H9 (cell line): Measurements from ENCODE around the gene TAF1C. TPM values are rescaled to one million over a fixed set of nuclear protein-coding genes. Genes with fewer than 3 reads are reported as not detected.

Source experiments
- DNase-seq: peaks from one replicate; pipeline ENCODE4 v3.0.0-alpha.2; 2017
- H2AFZ ChIP-seq: one replicate; pipeline ENCODE4 v1.6.1; 2013; ENCODE audit warnings: mild to moderate bottlenecking, low read length, control low read depth, moderate library complexity
- H2AK5ac ChIP-seq: 2 replicates; pipeline ENCODE4 v1.6.1; 2013; ENCODE audit warnings: low read length, control low read depth, mixed read lengths; ENCODE audit not compliant: insufficient read length
- H2BK120ac ChIP-seq: one replicate; pipeline ENCODE4 v1.6.1; 2013; ENCODE audit warnings: low read depth, mild to moderate bottlenecking, low read length, control low read depth, inconsistent platforms; ENCODE audit not compliant: poor library complexity, severe bottlenecking
- H2BK12ac ChIP-seq: 2 replicates; pipeline ENCODE4 v1.6.1; 2013; ENCODE audit warnings: low read length, control low read depth, mixed read lengths, low read depth; ENCODE audit not compliant: insufficient read length
- H2BK15ac ChIP-seq: 2 replicates; pipeline ENCODE4 v1.6.1; 2013; ENCODE audit warnings: low read depth, low read length, control low read depth
- H2BK20ac ChIP-seq: one replicate; pipeline ENCODE4 v1.6.1; 2013; ENCODE audit warnings: low read depth, mild to moderate bottlenecking, low read length, control low read depth, inconsistent platforms; ENCODE audit not compliant: poor library complexity, severe bottlenecking
- H2BK5ac ChIP-seq: 2 replicates; pipeline ENCODE4 v1.6.1; 2013; ENCODE audit warnings: low read length, control low read depth, mixed read lengths; ENCODE audit not compliant: insufficient read length
- H3K14ac ChIP-seq: 2 replicates; pipeline ENCODE4 v1.6.1; 2013; ENCODE audit warnings: low read length, control low read depth; ENCODE audit not compliant: insufficient read depth
- H3K18ac ChIP-seq: 2 replicates; pipeline ENCODE4 v1.6.1; 2013; ENCODE audit warnings: low read depth, mild to moderate bottlenecking, mixed read lengths, low read length, control low read depth; ENCODE audit not compliant: insufficient read length
- H3K23ac ChIP-seq: 2 replicates; pipeline ENCODE4 v1.6.1; 2013; ENCODE audit warnings: low read length, control low read depth, mixed read lengths, low read depth; ENCODE audit not compliant: insufficient read length
- H3K23me2 ChIP-seq: 2 replicates; pipeline ENCODE4 v1.6.1; 2013; ENCODE audit warnings: low read depth, mild to moderate bottlenecking, mixed read lengths, low read length, control low read depth; ENCODE audit not compliant: insufficient read length, poor library complexity, severe bottlenecking
- H3K27ac ChIP-seq: 2 replicates; pipeline ENCODE4 v1.5.1; 2013; ENCODE audit warnings: low read length, control low read depth, mixed read lengths, low read depth; ENCODE audit not compliant: insufficient read length
- H3K27me3 ChIP-seq: 2 replicates; pipeline ENCODE4 v1.6.1; 2013; ENCODE audit warnings: low read length, control low read depth, inconsistent platforms; ENCODE audit not compliant: insufficient read depth
- H3K4ac ChIP-seq: 2 replicates; pipeline ENCODE4 v1.6.1; 2013; ENCODE audit warnings: low read depth, mild to moderate bottlenecking, control low read depth, inconsistent platforms, low read length, moderate library complexity
- H3K4me1 ChIP-seq: 2 replicates; pipeline ENCODE4 v1.6.1; 2013; ENCODE audit warnings: low read length, control low read depth, inconsistent platforms; ENCODE audit not compliant: insufficient read depth
- H3K4me2 ChIP-seq: 2 replicates; pipeline ENCODE4 v1.6.1; 2013; ENCODE audit warnings: low read length, control low read depth, mixed read lengths; ENCODE audit not compliant: insufficient read length, insufficient read depth
- H3K56ac ChIP-seq: 2 replicates; pipeline ENCODE4 v1.6.1; 2013; ENCODE audit warnings: low read depth, mild to moderate bottlenecking, mixed read lengths, low read length, control low read depth; ENCODE audit not compliant: insufficient read length
- H3K79me1 ChIP-seq: 2 replicates; pipeline ENCODE4 v1.6.1; 2013; ENCODE audit warnings: low read depth, mild to moderate bottlenecking, moderate library complexity, low read length, control low read depth, inconsistent platforms; ENCODE audit not compliant: insufficient read depth, poor library complexity, severe bottlenecking
- H3K79me2 ChIP-seq: 2 replicates; pipeline ENCODE4 v1.6.1; 2013; ENCODE audit warnings: low read length, control low read depth, inconsistent platforms; ENCODE audit not compliant: insufficient read depth
- H3K9ac ChIP-seq: 2 replicates; pipeline ENCODE4 v1.6.1; 2013; ENCODE audit warnings: low read length, control low read depth, mixed read lengths; ENCODE audit not compliant: insufficient read length; ENCODE audit errors: extremely low read depth
- H3K9me3 ChIP-seq: one replicate; pipeline ENCODE4 v1.6.1; 2013; ENCODE audit warnings: low read depth, low read length, inconsistent platforms; ENCODE audit not compliant: control insufficient read depth
- H3T11ph ChIP-seq: one replicate; pipeline ENCODE4 v1.6.1; 2013; ENCODE audit warnings: mild to moderate bottlenecking, low read length, control low read depth, inconsistent platforms
- H4K20me1 ChIP-seq: one replicate; pipeline ENCODE4 v1.6.1; 2013; ENCODE audit not compliant: control insufficient read depth, insufficient read length, insufficient read depth
- H4K5ac ChIP-seq: 2 replicates; pipeline ENCODE4 v1.6.1; 2013; ENCODE audit warnings: low read depth, mild to moderate bottlenecking, mixed read lengths, low read length, control low read depth; ENCODE audit not compliant: insufficient read length
- H4K8ac ChIP-seq: replicated peaks from 2 replicates; pipeline ENCODE4 v1.6.1; 2013; ENCODE audit warnings: low read length, control low read depth, mixed read lengths, low read depth; ENCODE audit not compliant: insufficient read length
- H4K91ac ChIP-seq: 2 replicates; pipeline ENCODE4 v1.6.1; 2013; ENCODE audit warnings: low read depth, mild to moderate bottlenecking, moderate library complexity, mixed read lengths, low read length, control low read depth; ENCODE audit not compliant: insufficient read length
- H3K27ac Mint-ChIP-seq, 3 experiments: 2 replicates in 2 of 3; 3 replicates in 1 of 3; pipeline ENCODE4 v1.8.0; 2020 to 2021; ENCODE audit warnings: mixed read lengths in 3 of 3, mild to moderate bottlenecking in 1 of 3, moderate library complexity in 1 of 3
- H3K27me3 Mint-ChIP-seq: 2 replicates; pipeline ENCODE4 v1.8.0; 2021; ENCODE audit warnings: low read depth, mild to moderate bottlenecking, moderate library complexity, mixed read lengths
- H3K36me3 Mint-ChIP-seq, 3 experiments: 2 replicates in 2 of 3; 3 replicates in 1 of 3; pipeline ENCODE4 v1.8.0; 2020 to 2021; ENCODE audit warnings: low read depth in 3 of 3, mixed read lengths in 3 of 3; ENCODE audit not compliant: insufficient read depth in 1 of 3
- H3K4me1 Mint-ChIP-seq, 2 experiments: 2 replicates each; pipeline ENCODE4 v1.8.0; 2020; ENCODE audit warnings: mixed read lengths in 2 of 2
- H3K4me3 Mint-ChIP-seq, 2 experiments: 2 replicates in 1 of 2; 3 replicates in 1 of 2; pipeline ENCODE4 v1.8.0; 2020 to 2021; ENCODE audit warnings: mild to moderate bottlenecking in 2 of 2, mixed read lengths in 2 of 2, moderate library complexity in 1 of 2
- H3K9me3 Mint-ChIP-seq, 2 experiments: 2 replicates in 1 of 2; 3 replicates in 1 of 2; pipeline ENCODE4 v1.8.0; 2020; ENCODE audit warnings: mild to moderate bottlenecking in 2 of 2, mixed read lengths in 2 of 2, moderate library complexity in 1 of 2
- WGBS: extraction: QIAGEN DNeasy Blood & Tissue Kit; methylation state at CpG from one replicate; pipeline ENCODE4 v1.1.7; 2013; ENCODE audit warnings: missing lambda C conversion rate, low lambda C conversion rate, mixed read lengths; ENCODE audit not compliant: insufficient read length; ENCODE audit errors: extremely low coverage; 5-methylcytosine and 5-hydroxymethylcytosine counted together
- total RNA-seq: library from RNA; stranded (reverse); gene quantifications from 2 replicates; pipeline ENCODE4 v1.2.1, GENCODE V29; 2021
- TF ChIP-seq, protein P1 (sequence below): fragments of 200-600 bp; sonication (generic); conservative IDR thresholded peaks from 3 replicates; pipeline ENCODE4 v1.8.0; 2021; ENCODE audit warnings: antibody characterized with exemption, mild to moderate bottlenecking

Gene TAF1C
- total RNA-seq, 1 experiment from 2014 or later, result 78.6 TPM

DNA sequence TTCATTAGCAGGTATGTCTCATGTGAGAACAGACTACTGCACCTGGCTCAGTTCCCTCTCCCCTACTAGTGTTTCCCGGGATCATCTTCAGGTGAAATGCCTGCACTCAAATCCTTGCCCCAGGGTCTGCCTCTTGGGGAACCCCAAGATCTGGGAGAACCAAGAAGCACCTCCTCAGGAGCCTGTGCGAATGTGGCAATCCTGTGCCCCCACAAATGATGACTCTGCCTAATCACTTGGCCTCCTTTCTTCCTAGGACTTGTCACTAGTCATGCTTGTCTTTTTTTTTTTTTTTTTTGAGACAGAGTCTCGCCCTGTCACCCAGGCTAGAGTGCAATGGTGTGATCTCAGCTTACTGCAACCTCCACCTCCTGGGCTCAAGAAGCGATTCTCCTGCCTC is 25.8 kb upstream of the TAF1C start:
- Histone ChIP-seq H2BK20ac (no peak overlapping the region), H2AFZ (no peak overlapping the region), H3K14ac (no peak overlapping the region), H2BK120ac (no peak overlapping the region), H4K20me1 (no peaks in the 10 kb centered on the region), H3K4ac (no peak overlapping the region), H4K91ac (no peak overlapping the region), H2BK15ac (no peak overlapping the region), H3T11ph (no peak overlapping the region), H3K56ac (no peak overlapping the region), H3K79me2 (no peaks in the 10 kb centered on the region), H4K5ac (no peak overlapping the region), H2BK12ac (no peak overlapping the region), H3K79me1 (no peaks in the 10 kb centered on the region), H4K8ac (no peak overlapping the region), H3K9me3 (no peaks in the 10 kb centered on the region), H3K23me2 (no peaks in the 10 kb centered on the region), H3K27ac (no peak overlapping the region), H3K9ac (no peak overlapping the region), H3K4me1 (no peaks in the 10 kb centered on the region), H3K4me2 (no peak overlapping the region), H2BK5ac (no peak overlapping the region), H3K18ac (no peak overlapping the region), H2AK5ac (no peak overlapping the region), H3K23ac (no peak overlapping the region), H3K27me3 (no peaks in the 10 kb centered on the region; the same call in 1 of the 2 replicates)
- no peak overlapping the region for H3K27ac Mint-ChIP-seq
- no peak for DNase-seq
- no peaks in the 10 kb centered on the region for H3K9me3 Mint-ChIP-seq
- H3K36me3 Mint-ChIP-seq, result no peaks in the 10 kb centered on the region
- peaks cover 3% of the 10 kb centered on the region; the same call in 1 of the 2 replicates for H3K27me3 Mint-ChIP-seq
- TF ChIP-seq, protein P1, sequence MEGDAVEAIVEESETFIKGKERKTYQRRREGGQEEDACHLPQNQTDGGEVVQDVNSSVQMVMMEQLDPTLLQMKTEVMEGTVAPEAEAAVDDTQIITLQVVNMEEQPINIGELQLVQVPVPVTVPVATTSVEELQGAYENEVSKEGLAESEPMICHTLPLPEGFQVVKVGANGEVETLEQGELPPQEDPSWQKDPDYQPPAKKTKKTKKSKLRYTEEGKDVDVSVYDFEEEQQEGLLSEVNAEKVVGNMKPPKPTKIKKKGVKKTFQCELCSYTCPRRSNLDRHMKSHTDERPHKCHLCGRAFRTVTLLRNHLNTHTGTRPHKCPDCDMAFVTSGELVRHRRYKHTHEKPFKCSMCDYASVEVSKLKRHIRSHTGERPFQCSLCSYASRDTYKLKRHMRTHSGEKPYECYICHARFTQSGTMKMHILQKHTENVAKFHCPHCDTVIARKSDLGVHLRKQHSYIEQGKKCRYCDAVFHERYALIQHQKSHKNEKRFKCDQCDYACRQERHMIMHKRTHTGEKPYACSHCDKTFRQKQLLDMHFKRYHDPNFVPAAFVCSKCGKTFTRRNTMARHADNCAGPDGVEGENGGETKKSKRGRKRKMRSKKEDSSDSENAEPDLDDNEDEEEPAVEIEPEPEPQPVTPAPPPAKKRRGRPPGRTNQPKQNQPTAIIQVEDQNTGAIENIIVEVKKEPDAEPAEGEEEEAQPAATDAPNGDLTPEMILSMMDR, result no peak
- H3K4me3 Mint-ChIP-seq, result no peak overlapping the region
- peaks cover 5 to 12% of the 10 kb centered on the region in 2 experiments for H3K4me1 Mint-ChIP-seq
- no CpG with 5 or more reads among the region's 4 CpGs for WGBS
